B cell (primary cell): ENCODE data around the gene HOOK1. TPM values are rescaled to one million over a fixed set of nuclear protein-coding genes. Genes with fewer than 3 reads are reported as not detected.

ENCODE experiments used
- ATAC-seq: fragments of 200-7000 bp; cut with Tn5 transposase; one replicate; pipeline ENCODE4 v1.10.0; 2021; ENCODE audit warnings: low read depth, mild to moderate bottlenecking, moderate number of reproducible peaks, moderate library complexity
- CTCF ChIA-PET: fragments of 350-600 bp; sonication (Branson Sonifier 250); formaldehyde crosslinking; loops from one replicate; lab custom pipeline; 2021; ENCODE audit warnings: antibody characterized with exemption, inconsistent platforms; lab: Charles Lee
- POLR2A ChIA-PET: fragments of 350-600 bp; sonication (Branson Sonifier 250); formaldehyde crosslinking; loops from one replicate; lab custom pipeline; 2021; ENCODE audit warnings: antibody characterized with exemption; lab: Charles Lee
- DNase-seq: peaks from one replicate; pipeline ENCODE4 v3.0.0; 2013
- H2AFZ ChIP-seq: 2 replicates; pipeline ENCODE4 v1.6.1; 2012; ENCODE audit warnings: mild to moderate bottlenecking, low read depth, low read length; ENCODE audit not compliant: insufficient read depth, poor library complexity, severe bottlenecking
- H3K27ac ChIP-seq, 2 donors: 1 replicate in 1 of 2; 2 replicates in 1 of 2; pipeline ENCODE4 v1.5.1; 2012 to 2013; ENCODE audit warnings: low read length in 2 of 2, mild to moderate bottlenecking in 2 of 2, moderate library complexity in 1 of 2
- H3K27me3 ChIP-seq, 4 experiments: fragments of 200-600 bp in 1 of 4; sonication (generic) in 1 of 4; replicated peaks in 1 of 4; 1 replicate in 2 of 4; 2 replicates in 2 of 4; pipeline versions ENCODE4 v1.6.1 to v1.7.0; 2013 to 2016; ENCODE audit warnings: low read length in 3 of 4, mild to moderate bottlenecking in 2 of 4, mixed read lengths in 1 of 4, moderate library complexity in 1 of 4; ENCODE audit not compliant: insufficient read depth in 4 of 4, control insufficient read depth in 3 of 4; ENCODE audit errors: control extremely low read depth in 1 of 4
- H3K36me3 ChIP-seq, 2 experiments: replicated peaks in 1 of 2; 1 replicate in 1 of 2; 2 replicates in 1 of 2; pipeline versions ENCODE4 v1.6.1 to v1.7.1; 2013; ENCODE audit warnings: low read length in 1 of 2; ENCODE audit not compliant: insufficient read depth in 2 of 2, control insufficient read depth in 1 of 2; ENCODE audit errors: control extremely low read depth in 1 of 2, extremely low read depth in 1 of 2
- H3K4me1 ChIP-seq, 2 donors: fragments of 200-600 bp in 1 of 2; sonication (generic) in 1 of 2; 1 replicate in 1 of 2; 2 replicates in 1 of 2; pipeline versions ENCODE4 v1.5.1 to v1.6.1; 2013 to 2017; ENCODE audit warnings: low read length in 2 of 2; ENCODE audit not compliant: control insufficient read depth in 2 of 2, insufficient read depth in 2 of 2
- H3K4me2 ChIP-seq: replicated peaks from 2 replicates; pipeline ENCODE3; 2012; ENCODE audit warnings: mild to moderate bottlenecking, low read depth, low read length; ENCODE audit not compliant: poor library complexity, severe bottlenecking
- H3K4me3 ChIP-seq, 5 experiments: fragments of 200-600 bp in 1 of 5; sonication (generic) in 1 of 5; 1 replicate in 3 of 5; 2 replicates in 2 of 5; pipeline versions ENCODE4 v1.5.1 to v1.7.0; 2011 to 2016; ENCODE audit warnings: low read length in 4 of 5, mild to moderate bottlenecking in 4 of 5, low read depth in 2 of 5, control low read depth in 1 of 5, moderate library complexity in 1 of 5; ENCODE audit not compliant: insufficient read depth in 1 of 5; ENCODE audit errors: control extremely low read depth in 1 of 5, extremely low read depth in 1 of 5
- H3K79me2 ChIP-seq: fragments of 200-600 bp; sonication (generic); one replicate; pipeline ENCODE4 v1.6.0; 2016; ENCODE audit warnings: low read length; ENCODE audit not compliant: control insufficient read depth, insufficient read depth
- H3K9ac ChIP-seq: fragments of 200-600 bp; sonication (generic); 2 replicates; pipeline ENCODE4 v1.6.1; 2017; ENCODE audit warnings: mild to moderate bottlenecking, low read length, moderate library complexity
- H3K9me3 ChIP-seq, 3 donors: one replicate each; pipeline versions ENCODE4 v1.6.1 to v1.7.1; 2013; ENCODE audit warnings: low read length in 2 of 3; ENCODE audit not compliant: control insufficient read depth in 2 of 3, insufficient read depth in 1 of 3; ENCODE audit errors: control extremely low read depth in 1 of 3
- H4K20me1 ChIP-seq: 2 replicates; pipeline ENCODE4 v1.6.0; 2012; ENCODE audit warnings: mild to moderate bottlenecking, low read length; ENCODE audit not compliant: insufficient read depth, control insufficient read depth, poor library complexity, severe bottlenecking
- H3K27ac Mint-ChIP-seq: one replicate; pipeline ENCODE4 v1.8.0; 2021; ENCODE audit warnings: mixed read lengths
- H3K27me3 Mint-ChIP-seq: one replicate; pipeline ENCODE4 v1.8.0; 2021; ENCODE audit warnings: mixed read lengths
- H3K4me1 Mint-ChIP-seq: one replicate; pipeline ENCODE4 v1.8.0; 2021; ENCODE audit warnings: mixed read lengths
- H3K4me3 Mint-ChIP-seq: one replicate; pipeline ENCODE4 v1.8.0; 2021; ENCODE audit warnings: mixed read lengths
- H3K9me3 Mint-ChIP-seq: one replicate; pipeline ENCODE4 v1.8.0; 2022; ENCODE audit warnings: mixed read lengths; ENCODE audit not compliant: insufficient read depth
- EZH2 ChIP-seq: IDR thresholded peaks from 2 replicates; pipeline ENCODE4 v1.6.1; 2012; ENCODE audit warnings: borderline replicate concordance, low read depth, mild to moderate bottlenecking, moderate library complexity, low read length; ENCODE audit not compliant: insufficient read depth, poor library complexity, severe bottlenecking
- WGBS: methylation state at CpG from one replicate; pipeline ENCODE4 v1.1.5; 2013; ENCODE audit warnings: missing lambda C conversion rate; ENCODE audit not compliant: insufficient coverage; 5-methylcytosine and 5-hydroxymethylcytosine counted together
- intact Hi-C: fragments of 100-400 bp; cut with micrococcal nuclease; formaldehyde crosslinking; loops from one replicate; pipeline ENCODE4 v1.10.0; 2022
- polyA plus RNA-seq: library from polyadenylated mRNA; depleted of rRNA; stranded (reverse); fragments of >200 nt; gene quantifications from 2 replicates; pipeline ENCODE4 v1.2.3, GENCODE V29; 2012
- total RNA-seq, 2 donors: library from RNA; stranded (reverse); fragments of 120-200 nt in 1 of 2; gene quantifications; 1 replicate in 1 of 2; 2 replicates in 1 of 2; pipeline versions ENCODE4 v1.2.3 to v1.2.4, GENCODE V29; 2013 to 2022
- TF ChIP-seq, protein P1 (sequence below): fragments of 200-600 bp; IDR thresholded peaks from one replicate; pipeline ENCODE4 v1.8.0; 2022; ENCODE audit warnings: antibody characterized with exemption, mild to moderate bottlenecking

The HOOK1 gene
- total and polyA plus RNA-seq, 2 donors (not counting 1 experiment from before 2014, with no cell fraction given), result 2.0 to 12.0 TPM

DNA sequence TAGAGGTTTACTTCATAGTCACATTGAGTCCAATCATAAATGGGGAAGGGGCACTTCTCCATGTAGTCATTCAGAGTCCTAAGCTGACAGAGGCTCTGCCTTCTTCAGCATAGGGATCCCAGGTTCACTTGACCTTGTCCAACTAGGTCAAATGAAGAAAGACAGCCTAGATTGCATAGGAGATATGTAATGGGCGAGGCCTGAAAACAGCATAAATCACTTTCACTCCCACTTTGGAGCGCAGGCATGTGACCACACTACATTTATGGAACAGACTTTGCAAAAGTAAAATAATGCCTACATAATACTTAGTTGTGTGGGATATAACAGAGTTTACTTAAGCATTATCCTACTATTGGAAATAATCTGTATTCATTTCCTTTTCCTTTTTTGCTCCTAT, 51.7 kb downstream of the HOOK1 start:
- no peak for ATAC-seq
- no peaks in the 10 kb centered on the region for H3K9me3 ChIP-seq
- H3K79me2 ChIP-seq, result no peaks in the 10 kb centered on the region
- H3K4me1 Mint-ChIP-seq, result no peaks in the 10 kb centered on the region
- intact Hi-C loops, result no loop called here
- H4K20me1 ChIP-seq, result no peaks in the 10 kb centered on the region
- POLR2A ChIA-PET, result no interaction called here
- no peak overlapping the region for H3K4me3 Mint-ChIP-seq
- no peaks in the 10 kb centered on the region for H3K27me3 ChIP-seq
- no peak for TF ChIP-seq EZH2
- TF ChIP-seq, protein P1, sequence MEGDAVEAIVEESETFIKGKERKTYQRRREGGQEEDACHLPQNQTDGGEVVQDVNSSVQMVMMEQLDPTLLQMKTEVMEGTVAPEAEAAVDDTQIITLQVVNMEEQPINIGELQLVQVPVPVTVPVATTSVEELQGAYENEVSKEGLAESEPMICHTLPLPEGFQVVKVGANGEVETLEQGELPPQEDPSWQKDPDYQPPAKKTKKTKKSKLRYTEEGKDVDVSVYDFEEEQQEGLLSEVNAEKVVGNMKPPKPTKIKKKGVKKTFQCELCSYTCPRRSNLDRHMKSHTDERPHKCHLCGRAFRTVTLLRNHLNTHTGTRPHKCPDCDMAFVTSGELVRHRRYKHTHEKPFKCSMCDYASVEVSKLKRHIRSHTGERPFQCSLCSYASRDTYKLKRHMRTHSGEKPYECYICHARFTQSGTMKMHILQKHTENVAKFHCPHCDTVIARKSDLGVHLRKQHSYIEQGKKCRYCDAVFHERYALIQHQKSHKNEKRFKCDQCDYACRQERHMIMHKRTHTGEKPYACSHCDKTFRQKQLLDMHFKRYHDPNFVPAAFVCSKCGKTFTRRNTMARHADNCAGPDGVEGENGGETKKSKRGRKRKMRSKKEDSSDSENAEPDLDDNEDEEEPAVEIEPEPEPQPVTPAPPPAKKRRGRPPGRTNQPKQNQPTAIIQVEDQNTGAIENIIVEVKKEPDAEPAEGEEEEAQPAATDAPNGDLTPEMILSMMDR, result no peak
- H3K27ac Mint-ChIP-seq, result no peak overlapping the region
- CTCF ChIA-PET, result no interaction called here
- H3K9me3 Mint-ChIP-seq, result no peaks in the 10 kb centered on the region
- no peak overlapping the region for H2AFZ ChIP-seq
- no peak overlapping the region for H3K9ac ChIP-seq
- WGBS, result no CpG with 5 or more reads among the region's 2 CpGs
- no peaks in the 10 kb centered on the region for H3K27me3 Mint-ChIP-seq
- no peak for DNase-seq
- H3K27ac ChIP-seq, result no peak overlapping the region
- H3K36me3 ChIP-seq, result peaks cover 0 to 7% of the 10 kb centered on the region in 2 experiments
- H3K4me1 ChIP-seq, result no peaks in the 10 kb centered on the region
- H3K4me2 ChIP-seq, result no peak overlapping the region
- no peak overlapping the region for H3K4me3 ChIP-seq

DNA sequence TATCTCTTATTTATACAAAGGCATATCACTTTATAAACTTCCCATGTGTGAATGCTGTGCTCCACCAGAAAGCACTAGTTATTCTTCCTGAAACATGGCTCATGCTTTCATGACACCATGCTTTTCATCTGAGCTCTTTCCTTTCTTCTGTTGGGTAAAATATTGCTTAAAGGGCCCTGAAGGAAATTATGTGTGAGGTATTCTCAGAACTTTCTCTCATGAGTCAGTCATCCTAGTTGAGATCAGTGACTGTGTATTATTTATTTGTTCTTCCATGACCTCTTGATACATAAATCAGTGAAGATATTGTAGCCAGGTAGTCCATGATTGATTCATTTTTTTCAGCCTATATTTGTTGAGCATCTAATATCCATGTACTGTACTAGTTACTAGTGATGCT, 57.0 kb downstream of the HOOK1 start:
- Histone ChIP-seq H3K4me1 (no peaks in the 10 kb centered on the region), H2AFZ (no peak overlapping the region), H3K79me2 (no peaks in the 10 kb centered on the region), H3K27ac (no peak overlapping the region), H3K4me2 (no peak overlapping the region), H3K4me3 (no peak overlapping the region), H3K9me3 (peaks cover 0 to 4% (median under 1%) of the 10 kb centered on the region in 3 donors), H3K36me3 (peaks cover 0 to 14% of the 10 kb centered on the region in 2 experiments), H3K9ac (no peak overlapping the region), H4K20me1 (no peaks in the 10 kb centered on the region), H3K27me3 (no peaks in the 10 kb centered on the region)
- Mint-ChIP-seq H3K9me3 (no peaks in the 10 kb centered on the region), H3K27ac (no peak overlapping the region), H3K4me1 (no peaks in the 10 kb centered on the region), H3K27me3 (no peaks in the 10 kb centered on the region), H3K4me3 (no peak overlapping the region)
- DNase-seq (no peak), ATAC-seq (no peak)
- TF ChIP-seq, protein P1, result no peak
- TF ChIP-seq EZH2, result no peak
- intact Hi-C loops, result no loop called here
- POLR2A ChIA-PET, result no interaction called here
- CTCF ChIA-PET, result no interaction called here
